Ecto neural progenitor cell (in vitro differentiated cells): Measurements from ENCODE around the gene IMPA2.

Experiments used
- DNase-seq: peaks from one replicate; pipeline ENCODE4 v3.0.0-alpha.2; 2018; ENCODE audit warnings: low spot score

IMPA2 gene

DNA sequence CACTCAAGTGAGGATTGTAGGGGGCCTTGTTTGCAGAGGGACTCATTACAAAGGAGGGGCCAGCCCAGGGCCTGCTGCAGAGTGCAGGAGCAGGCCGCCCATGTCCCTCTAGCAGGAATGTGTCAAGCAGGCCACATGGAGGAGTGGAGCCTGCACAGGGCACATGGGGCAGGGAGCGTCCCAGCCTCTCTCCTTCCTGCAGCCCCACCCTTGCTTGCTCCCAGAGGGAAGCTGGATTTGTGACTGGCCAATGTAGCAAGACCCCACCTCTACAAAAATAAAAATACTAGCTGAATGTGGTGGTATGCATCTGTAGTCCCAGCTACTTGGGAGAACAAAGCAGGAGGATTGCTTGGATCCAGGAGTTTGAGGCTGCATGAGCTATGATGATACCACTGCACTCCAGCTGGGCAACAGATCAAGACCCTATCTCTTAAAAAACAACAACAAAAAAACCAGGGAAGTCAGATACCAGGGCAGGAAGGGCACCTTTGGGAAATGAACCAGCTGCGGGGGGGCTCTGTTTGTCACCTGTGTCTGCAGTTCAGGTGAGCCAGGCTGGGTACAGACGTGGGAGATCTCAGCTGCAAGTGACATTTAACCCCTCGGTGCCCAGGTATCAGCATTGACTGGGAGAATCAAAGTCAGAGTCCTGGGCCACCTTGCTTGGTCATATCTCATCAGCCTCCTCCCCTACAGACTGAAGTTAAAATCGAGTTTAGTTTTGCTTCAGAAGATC is 27.7 kb downstream of the IMPA2 start:
- no peak for DNase-seq

DNA sequence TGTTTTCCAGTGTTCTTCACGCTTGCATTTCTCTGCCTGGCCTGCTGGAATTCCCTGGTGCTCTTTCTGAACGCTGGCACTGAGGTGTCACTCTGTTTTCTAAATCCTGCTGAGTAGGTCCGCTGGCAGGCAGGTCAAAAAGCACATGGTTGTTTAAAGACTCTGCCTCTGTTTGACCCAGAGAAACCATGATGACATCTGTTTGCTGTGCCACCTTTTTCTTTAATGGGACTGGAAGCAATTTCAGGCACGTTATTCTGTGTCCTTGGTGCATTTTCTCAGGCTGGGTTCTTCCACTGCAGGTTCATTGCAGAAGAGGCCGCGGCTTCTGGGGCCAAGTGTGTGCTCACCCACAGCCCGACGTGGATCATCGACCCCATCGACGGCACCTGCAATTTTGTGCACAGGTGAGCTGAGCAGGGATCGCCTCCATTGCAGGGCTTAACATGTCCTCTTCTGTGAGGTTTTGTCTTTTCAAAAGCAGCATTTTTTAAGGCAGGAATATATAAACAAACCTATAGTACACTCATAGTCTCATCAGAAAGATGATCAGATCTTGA is 28.4 kb downstream of the IMPA2 start:
- DNase-seq: no peak

- no peak for DNase-seq
These were observed 29.0 kb downstream of the IMPA2 start for GRCh38 chr18:12010187-12010802.

GRCh38 chr18:12011199-12011956 is 30.1 kb downstream of the IMPA2 start:
- no peak for DNase-seq

DNA sequence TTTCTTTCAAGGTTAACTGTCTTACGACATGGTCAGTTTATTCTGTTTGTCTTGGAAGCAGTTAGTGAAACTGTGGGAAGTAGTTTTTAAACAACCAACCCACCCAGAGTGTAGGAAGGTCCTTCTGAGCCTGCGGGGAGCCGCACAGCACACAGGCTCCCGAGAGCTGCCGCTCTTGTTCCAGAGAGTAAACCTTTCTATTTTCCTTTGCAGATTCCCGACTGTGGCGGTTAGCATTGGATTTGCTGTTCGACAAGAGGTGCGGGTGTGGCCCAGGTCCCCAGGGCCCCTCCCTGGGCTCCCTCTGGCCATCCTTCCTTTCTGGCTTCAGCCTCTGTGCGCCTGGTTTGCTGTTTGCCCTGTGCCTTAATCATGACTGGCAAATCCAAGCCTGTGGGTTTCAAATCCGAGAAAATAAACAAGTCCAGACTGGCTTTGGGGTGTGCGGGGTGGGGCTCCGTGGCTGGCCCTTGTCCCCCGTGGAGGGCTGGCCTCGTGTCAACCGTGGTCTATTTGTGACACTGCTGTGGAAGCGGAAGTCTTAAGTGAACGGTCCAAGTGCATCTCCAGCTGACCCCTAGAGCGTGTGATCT is 30.7 kb downstream of the IMPA2 start:
- DNase-seq: no peak

DNA sequence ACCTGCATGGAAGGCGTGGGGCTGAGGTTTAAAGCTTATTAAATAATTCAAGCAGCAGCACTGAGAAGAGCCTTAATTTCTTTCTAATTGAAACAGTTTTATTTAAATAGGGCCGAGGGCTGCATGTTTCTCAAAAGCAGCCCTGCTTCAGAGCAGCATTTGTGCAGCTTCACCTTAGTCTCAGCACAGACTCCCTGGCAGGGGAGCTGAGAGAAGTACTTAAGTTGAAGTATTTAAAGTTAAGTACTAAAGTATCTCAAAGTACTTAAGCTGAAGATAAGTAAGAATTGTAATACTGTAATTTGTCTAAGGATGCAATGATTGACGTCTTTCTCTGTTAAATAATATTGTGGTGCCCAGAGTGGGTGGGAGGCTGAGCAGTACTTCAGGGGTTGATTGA is 31.4 kb downstream of the IMPA2 start:
- DNase-seq: no peak

- DNase-seq: no peak
These were observed 32.0 kb downstream of the IMPA2 start for GRCh38 chr18:12013186-12013916.

GRCh38 chr18:12014086-12014485 is 32.8 kb downstream of the IMPA2 start:
- no peak for DNase-seq

GRCh38 chr18:12014521-12015415 is 33.5 kb downstream of the IMPA2 start:
- no peak for DNase-seq

DNA sequence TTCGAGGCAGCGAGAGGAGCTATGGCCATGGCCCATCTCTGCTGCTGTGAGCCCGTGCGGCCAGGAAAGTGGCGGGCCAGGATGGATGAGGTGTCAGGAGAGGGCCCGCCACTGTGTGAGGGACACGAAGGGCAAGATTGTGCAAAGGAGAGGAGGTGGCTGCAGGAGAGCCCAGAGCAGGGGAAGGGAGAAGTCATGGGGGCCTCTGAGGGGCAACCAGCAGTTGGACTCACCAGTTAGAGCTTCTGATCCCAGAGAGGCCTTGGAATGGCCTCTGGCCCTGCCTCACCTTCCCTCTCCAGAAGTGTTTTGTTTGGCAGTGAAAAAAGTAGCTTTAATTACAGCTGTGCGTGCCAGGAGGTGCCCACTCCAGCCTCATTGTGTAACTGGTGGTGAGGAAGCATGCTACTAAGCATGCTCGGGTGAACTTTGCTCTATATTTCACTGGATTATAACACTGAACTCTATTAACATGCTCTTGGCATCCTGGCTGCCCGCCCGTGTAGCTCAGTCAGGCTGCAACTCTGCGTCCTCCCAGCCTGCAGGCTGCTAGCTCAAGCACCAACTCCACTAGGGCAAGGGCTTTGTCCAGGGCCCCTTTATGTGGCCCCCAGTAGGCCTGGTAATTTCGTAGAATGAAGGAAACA is 34.2 kb downstream of the IMPA2 start:
- no peak for DNase-seq

- DNase-seq: no peak
These were observed 35.8 kb downstream of the IMPA2 start for GRCh38 chr18:12017081-12017480.

GRCh38 chr18:12018861-12019260 is 37.6 kb downstream of the IMPA2 start:
- no peak for DNase-seq

GRCh38 chr18:12021077-12021476 is 39.8 kb downstream of the IMPA2 start:
- no peak for DNase-seq

- DNase-seq: no peak
These were observed 40.3 kb downstream of the IMPA2 start for GRCh38 chr18:12021596-12021995.

DNA sequence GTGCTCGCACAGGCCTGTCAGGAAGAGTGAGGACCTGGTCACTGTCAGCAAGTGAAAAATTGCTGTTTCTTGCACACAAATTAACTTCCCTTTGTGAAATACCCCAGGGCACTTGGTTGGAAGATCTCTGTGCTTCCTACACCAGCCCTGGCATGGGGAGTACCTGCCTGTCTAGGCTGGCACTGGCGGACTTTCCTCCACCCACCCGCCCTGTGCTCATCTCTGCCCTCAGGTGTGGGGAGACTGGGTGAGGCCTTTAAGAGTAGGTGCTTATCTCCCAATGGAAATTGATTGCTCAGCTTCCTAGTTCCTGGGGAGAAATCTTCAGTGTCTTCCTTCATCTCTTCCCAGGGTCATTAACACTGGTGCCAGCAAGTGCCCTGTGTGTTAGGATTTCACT is 42.1 kb downstream of the IMPA2 start:
- no peak for DNase-seq

GRCh38 chr18:12026562-12026961 is 45.3 kb downstream of the IMPA2 start:
- no peak for DNase-seq

- DNase-seq: no peak
These were observed 45.7 kb downstream of the IMPA2 start for GRCh38 chr18:12027046-12027445.

- no peak for DNase-seq
These were observed 46.2 kb downstream of the IMPA2 start for GRCh38 chr18:12027480-12027879.

DNA sequence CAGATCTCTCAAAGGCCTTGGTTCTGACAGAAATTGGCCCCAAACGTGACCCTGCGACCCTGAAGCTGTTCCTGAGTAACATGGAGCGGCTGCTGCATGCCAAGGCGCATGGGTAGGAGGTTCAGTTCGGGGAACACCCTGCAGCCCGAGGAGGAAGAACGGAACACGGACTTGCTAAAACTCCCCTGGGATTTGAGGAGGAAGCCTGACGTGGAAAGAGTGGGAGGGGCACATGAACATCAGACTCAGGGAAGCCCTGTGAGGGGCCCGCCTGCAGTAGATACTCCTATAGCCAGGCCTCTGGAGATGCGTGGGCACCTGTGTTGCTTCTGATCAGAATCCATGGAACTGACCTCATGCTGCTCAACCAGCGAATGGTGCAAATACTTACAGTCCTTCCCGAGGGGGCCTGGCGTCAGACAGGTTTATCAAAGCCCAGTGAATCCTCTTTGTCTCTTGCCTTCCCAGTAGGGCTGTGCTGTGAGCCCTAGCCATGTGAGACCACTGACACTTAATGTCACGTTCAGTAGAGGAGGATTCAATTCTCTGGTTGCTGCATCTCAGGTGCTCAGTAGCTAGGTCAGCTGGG is 46.8 kb downstream of the IMPA2 start:
- DNase-seq: no peak

DNA sequence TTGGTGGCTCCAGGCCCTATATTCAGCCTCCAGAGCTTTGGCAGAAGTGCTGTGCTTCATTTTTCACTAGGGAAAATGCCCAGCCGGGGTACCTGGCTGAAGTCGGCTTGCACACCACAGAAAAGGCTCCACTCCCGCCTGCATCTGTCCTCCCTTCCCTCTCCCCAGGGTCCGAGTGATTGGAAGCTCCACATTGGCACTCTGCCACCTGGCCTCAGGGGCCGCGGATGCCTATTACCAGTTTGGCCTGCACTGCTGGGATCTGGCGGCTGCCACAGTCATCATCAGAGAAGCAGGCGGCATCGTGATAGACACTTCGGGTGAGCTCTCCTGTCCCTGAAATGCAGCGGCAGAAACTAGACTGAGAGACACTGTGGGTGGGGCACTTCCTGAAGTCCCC is 47.4 kb downstream of the IMPA2 start:
- DNase-seq: no peak
